Measurements from ENCODE around the gene CMTM5. TPM values are rescaled to one million over a fixed set of nuclear protein-coding genes. Genes with fewer than 3 reads are reported as not detected.

The CMTM5 gene
- total and polyA plus RNA-seq, 3 experiments from 2014 or later: not detected

DNA sequence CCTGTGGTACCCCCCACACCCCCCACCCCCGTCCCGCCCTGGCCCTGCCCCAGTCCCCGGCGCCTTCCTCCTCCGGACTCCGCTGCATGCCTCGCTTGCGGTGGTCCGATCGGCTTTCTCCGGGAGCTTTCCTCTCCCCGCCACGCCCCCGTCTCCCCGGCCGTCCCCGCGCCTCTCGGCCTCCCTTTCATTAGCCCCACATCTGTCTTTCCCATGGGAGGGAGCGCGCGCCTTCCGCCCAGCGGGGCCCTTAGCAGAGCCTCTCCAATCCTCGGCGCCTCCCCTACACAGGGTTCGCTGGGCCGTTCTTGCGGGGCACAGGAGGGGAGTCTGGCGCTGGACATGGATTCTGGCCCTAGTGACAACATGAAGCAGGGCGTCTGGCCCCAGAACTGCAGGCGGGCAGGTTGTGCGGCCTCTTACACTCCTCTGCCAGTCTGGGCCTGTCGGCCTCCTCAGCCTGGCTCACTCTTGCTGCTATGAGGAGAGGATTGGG, 10.4 kb upstream of the CMTM5 start:
- CTCF ChIA-PET: no interaction called here
- H3K27me3 ChIP-seq (ENCODE audit: insufficient read depth, low read length, poor library complexity, severe bottlenecking): peaks cover 12% of the 10 kb centered on the region
- Mint-ChIP-seq H3K4me1 (no peaks in the 10 kb centered on the region), H3K9me3 (peaks cover 0 to 2% (median 0%) of the 10 kb centered on the region in 5 donors), H3K4me3 (no peak overlapping the region), H3K36me3 (no peaks in the 10 kb centered on the region), H3K27ac (no peak overlapping the region), H3K27me3 (peaks cover 25 to 40% of the 10 kb centered on the region in 2 donors)
- POLR2A ChIA-PET: interaction anchor here (0.6 kb wide), 1 partner anchor 29 kb away, joined by 5 read pairs; no protein-coding TSS in a partner anchor
- no peak overlapping the region for H3K27ac ChIP-seq (ENCODE audit: low read depth, low read length)
- H3K36me3 ChIP-seq (ENCODE audit: insufficient read depth, low read length): no peaks in the 10 kb centered on the region
- H3K9me3 ChIP-seq (ENCODE audit: low read length): no peaks in the 10 kb centered on the region
- H3K4me3 ChIP-seq (ENCODE audit: low read length): no peak overlapping the region
- no peaks in the 10 kb centered on the region for H3K4me1 ChIP-seq (ENCODE audit: insufficient read depth, low read length)
- DNase-seq: peak in 1 of 5 donors; percentile 23

DNA sequence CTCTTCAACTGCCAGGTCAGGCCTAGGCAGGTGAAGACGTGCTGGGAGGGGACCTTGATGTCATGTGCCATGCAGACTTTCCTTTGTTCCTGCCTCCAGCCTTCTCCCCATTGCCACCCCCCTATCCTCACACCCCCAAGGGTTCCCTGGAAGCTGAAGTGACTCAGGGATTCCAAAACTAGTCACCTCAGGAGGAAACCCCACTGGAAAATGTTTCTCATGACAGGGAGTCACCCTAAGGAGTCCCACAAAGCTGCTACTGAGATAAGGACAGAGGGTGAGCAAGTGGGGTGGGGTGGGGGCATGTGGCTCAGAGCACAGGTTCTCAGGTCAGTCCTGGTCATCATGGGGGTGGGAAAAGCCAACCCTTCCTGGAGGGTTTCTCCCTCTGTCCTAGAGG, 6.6 kb upstream of the CMTM5 start:
- Mint-ChIP-seq H3K9me3 (no peaks in the 10 kb centered on the region), H3K27ac (peak overlapping the region in 1 of 8 donors; percentile 19), H3K36me3 (no peaks in the 10 kb centered on the region), H3K4me3 (no peak overlapping the region), H3K27me3 (peaks cover 17 to 26% of the 10 kb centered on the region in 2 donors), H3K4me1 (no peaks in the 10 kb centered on the region)
- ChIA-PET POLR2A (no interaction called here), CTCF (interaction anchor here (2.1 kb wide), 1 partner anchor 10 kb away, joined by 8 read pairs; no protein-coding TSS in a partner anchor)
- H3K36me3 ChIP-seq (ENCODE audit: insufficient read depth, low read length): no peaks in the 10 kb centered on the region
- H3K27me3 ChIP-seq (ENCODE audit: insufficient read depth, low read length, poor library complexity, severe bottlenecking): peaks cover 5% of the 10 kb centered on the region
- H3K27ac ChIP-seq (ENCODE audit: low read depth, low read length): no peak overlapping the region
- no peaks in the 10 kb centered on the region for H3K4me1 ChIP-seq (ENCODE audit: insufficient read depth, low read length)
- H3K4me3 ChIP-seq (ENCODE audit: low read length): no peak overlapping the region
- no peaks in the 10 kb centered on the region for H3K9me3 ChIP-seq (ENCODE audit: low read length)
- no peak for DNase-seq

DNA sequence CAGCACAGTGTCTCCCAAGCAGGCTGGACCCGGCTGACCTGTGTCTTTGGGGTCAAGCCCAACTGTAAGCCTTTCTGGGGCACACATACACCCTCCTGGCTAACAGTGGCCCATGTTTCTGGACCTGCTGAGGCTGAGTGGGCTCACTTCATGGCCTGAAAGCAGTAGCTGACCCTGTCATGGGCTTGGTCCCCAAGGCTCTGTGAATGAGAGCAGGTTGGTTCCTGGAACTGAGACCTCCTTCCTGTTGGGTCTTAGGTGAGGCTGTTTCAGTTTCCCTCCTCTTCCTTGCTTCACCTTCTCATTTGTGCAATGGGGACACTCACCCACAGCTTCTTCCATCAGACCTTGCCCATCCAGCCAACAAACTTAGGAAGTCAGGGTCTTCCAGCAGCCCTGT, 5.0 kb upstream of the CMTM5 start:
- H3K9me3 ChIP-seq (ENCODE audit: low read length): no peaks in the 10 kb centered on the region
- H3K27ac Mint-ChIP-seq: no peak overlapping the region
- ChIA-PET POLR2A (no interaction called here), CTCF (no interaction called here)
- H3K9me3 Mint-ChIP-seq: no peaks in the 10 kb centered on the region
- peaks cover 14 to 22% of the 10 kb centered on the region in 2 donors for H3K27me3 Mint-ChIP-seq
- H3K4me3 ChIP-seq (ENCODE audit: low read length): no peak overlapping the region
- H3K4me1 Mint-ChIP-seq: no peaks in the 10 kb centered on the region
- DNase-seq: no peak
- H3K27ac ChIP-seq (ENCODE audit: low read depth, low read length): no peak overlapping the region
- H3K36me3 ChIP-seq (ENCODE audit: insufficient read depth, low read length): no peaks in the 10 kb centered on the region
- H3K4me3 Mint-ChIP-seq: peak overlapping the region in 1 of 7 donors; percentile 23
- peaks cover 5% of the 10 kb centered on the region for H3K27me3 ChIP-seq (ENCODE audit: insufficient read depth, low read length, poor library complexity, severe bottlenecking)
- no peaks in the 10 kb centered on the region for H3K36me3 Mint-ChIP-seq
- H3K4me1 ChIP-seq (ENCODE audit: insufficient read depth, low read length): no peaks in the 10 kb centered on the region

DNA sequence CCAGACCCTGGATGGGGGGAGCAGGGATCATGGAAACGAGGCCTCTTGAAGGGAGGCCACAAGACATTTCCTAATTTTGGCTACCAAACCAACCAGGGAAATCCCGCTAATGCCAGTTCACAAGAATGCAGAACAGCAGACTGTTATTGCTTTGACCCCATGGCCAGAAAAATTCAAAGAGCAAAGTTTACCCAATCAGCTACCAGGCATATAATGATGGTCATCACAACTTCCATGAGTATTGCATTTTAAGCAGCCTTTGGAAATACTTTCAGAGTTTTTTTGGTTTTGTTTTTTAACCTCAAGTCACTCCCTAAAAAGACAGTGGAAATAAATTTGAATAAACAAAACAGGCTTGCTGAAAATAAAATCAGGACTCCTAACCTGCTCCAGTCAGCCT, 4.3 kb upstream of the CMTM5 start, which contains the start of gene IL25:
Gene IL25 (plus strand): TSS at position 301 of the 400 bp plus-strand sequence.
- Histone ChIP-seq H3K27me3 (ENCODE audit: insufficient read depth, low read length, poor library complexity, severe bottlenecking) (peaks cover 4% of the 10 kb centered on the region), H3K4me1 (ENCODE audit: insufficient read depth, low read length) (no peaks in the 10 kb centered on the region), H3K36me3 (ENCODE audit: insufficient read depth, low read length) (no peaks in the 10 kb centered on the region), H3K4me3 (ENCODE audit: low read length) (no peak within 1 kb of the TSS), H3K9me3 (ENCODE audit: low read length) (no peaks in the 10 kb centered on the region), H3K27ac (ENCODE audit: low read depth, low read length) (no peak within 1 kb of the TSS)
- CTCF ChIA-PET: no interaction called here
- H3K9me3 Mint-ChIP-seq: no peaks in the 10 kb centered on the region
- no peaks in the 10 kb centered on the region for H3K36me3 Mint-ChIP-seq
- no peaks in the 10 kb centered on the region for H3K4me1 Mint-ChIP-seq
- H3K27me3 Mint-ChIP-seq: peaks cover 10 to 16% of the 10 kb centered on the region in 2 donors
- H3K27ac Mint-ChIP-seq: no peak within 1 kb of the TSS
- DNase-seq: no peak
- POLR2A ChIA-PET: no interaction called here
- H3K4me3 Mint-ChIP-seq: peak within 1 kb of the TSS in 1 of 7 donors; percentile 23

DNA sequence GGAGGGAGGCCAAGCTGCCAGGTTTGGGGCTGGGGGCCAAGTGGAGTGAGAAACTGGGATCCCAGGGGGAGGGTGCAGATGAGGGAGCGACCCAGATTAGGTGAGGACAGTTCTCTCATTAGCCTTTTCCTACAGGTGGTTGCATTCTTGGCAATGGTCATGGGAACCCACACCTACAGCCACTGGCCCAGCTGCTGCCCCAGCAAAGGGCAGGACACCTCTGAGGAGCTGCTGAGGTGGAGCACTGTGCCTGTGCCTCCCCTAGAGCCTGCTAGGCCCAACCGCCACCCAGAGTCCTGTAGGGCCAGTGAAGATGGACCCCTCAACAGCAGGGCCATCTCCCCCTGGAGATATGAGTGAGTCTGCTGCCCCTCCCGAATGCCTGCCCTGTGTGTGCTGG, 3.8 kb upstream of the CMTM5 start:
- Mint-ChIP-seq H3K9me3 (no peaks in the 10 kb centered on the region), H3K36me3 (no peaks in the 10 kb centered on the region), H3K4me3 (no peak overlapping the region), H3K4me1 (no peaks in the 10 kb centered on the region), H3K27me3 (peaks cover 5 to 12% of the 10 kb centered on the region in 2 donors), H3K27ac (no peak overlapping the region)
- Histone ChIP-seq H3K27ac (ENCODE audit: low read depth, low read length) (no peak overlapping the region), H3K27me3 (ENCODE audit: insufficient read depth, low read length, poor library complexity, severe bottlenecking) (no peaks in the 10 kb centered on the region), H3K4me3 (ENCODE audit: low read length) (no peak overlapping the region), H3K4me1 (ENCODE audit: insufficient read depth, low read length) (no peaks in the 10 kb centered on the region), H3K9me3 (ENCODE audit: low read length) (no peaks in the 10 kb centered on the region), H3K36me3 (ENCODE audit: insufficient read depth, low read length) (no peaks in the 10 kb centered on the region)
- ChIA-PET CTCF (no interaction called here), POLR2A (no interaction called here)
- no peak for DNase-seq

DNA sequence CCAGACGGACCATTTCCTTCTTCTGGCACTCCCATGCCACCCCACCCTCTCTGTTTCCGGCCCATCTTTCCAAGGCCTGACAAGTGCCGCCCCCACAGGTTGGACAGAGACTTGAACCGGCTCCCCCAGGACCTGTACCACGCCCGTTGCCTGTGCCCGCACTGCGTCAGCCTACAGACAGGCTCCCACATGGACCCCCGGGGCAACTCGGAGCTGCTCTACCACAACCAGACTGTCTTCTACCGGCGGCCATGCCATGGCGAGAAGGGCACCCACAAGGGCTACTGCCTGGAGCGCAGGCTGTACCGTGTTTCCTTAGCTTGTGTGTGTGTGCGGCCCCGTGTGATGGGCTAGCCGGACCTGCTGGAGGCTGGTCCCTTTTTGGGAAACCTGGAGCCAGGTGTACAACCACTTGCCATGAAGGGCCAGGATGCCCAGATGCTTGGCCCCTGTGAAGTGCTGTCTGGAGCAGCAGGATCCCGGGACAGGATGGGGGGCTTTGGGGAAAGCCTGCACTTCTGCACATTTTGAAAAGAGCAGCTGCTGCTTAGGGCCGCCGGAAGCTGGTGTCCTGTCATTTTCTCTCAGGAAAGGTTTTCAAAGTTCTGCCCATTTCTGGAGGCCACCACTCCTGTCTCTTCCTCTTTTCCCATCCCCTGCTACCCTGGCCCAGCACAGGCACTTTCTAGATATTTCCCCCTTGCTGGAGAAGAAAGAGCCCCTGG, 1.2 kb upstream of the CMTM5 start:
- no peaks in the 10 kb centered on the region for H3K27me3 ChIP-seq (ENCODE audit: insufficient read depth, low read length, poor library complexity, severe bottlenecking)
- ChIA-PET POLR2A (no interaction called here), CTCF (interaction anchor here (1.2 kb wide), 1 partner anchor 62 kb away, joined by 3 read pairs; no protein-coding TSS in a partner anchor)
- Mint-ChIP-seq H3K36me3 (no peaks in the 10 kb centered on the region), H3K4me3 (no peak overlapping the region), H3K27me3 (peaks cover 9 to 15% of the 10 kb centered on the region in 2 donors), H3K4me1 (no peaks in the 10 kb centered on the region), H3K9me3 (no peaks in the 10 kb centered on the region), H3K27ac (no peak overlapping the region)
- H3K9me3 ChIP-seq (ENCODE audit: low read length): no peaks in the 10 kb centered on the region
- H3K4me1 ChIP-seq (ENCODE audit: insufficient read depth, low read length): no peaks in the 10 kb centered on the region
- DNase-seq: no peak
- no peaks in the 10 kb centered on the region for H3K36me3 ChIP-seq (ENCODE audit: insufficient read depth, low read length)
- no peak overlapping the region for H3K4me3 ChIP-seq (ENCODE audit: low read length)
- no peak overlapping the region for H3K27ac ChIP-seq (ENCODE audit: low read depth, low read length)

DNA sequence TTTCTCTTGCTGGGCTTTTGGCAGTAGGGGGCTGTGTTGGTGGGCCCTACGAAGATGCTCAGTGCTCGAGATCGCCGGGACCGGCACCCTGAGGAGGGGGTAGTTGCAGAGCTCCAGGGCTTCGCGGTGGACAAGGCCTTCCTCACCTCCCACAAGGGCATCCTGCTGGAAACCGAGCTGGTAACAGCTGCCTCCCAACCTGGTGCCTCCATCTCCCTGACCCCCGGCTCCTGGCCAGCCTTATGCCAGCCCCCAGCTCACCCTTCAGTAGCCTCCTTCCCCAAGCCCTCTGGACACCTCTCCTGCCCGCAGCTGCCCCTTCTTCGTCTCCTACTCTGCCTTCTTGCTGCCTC, 328 bp downstream of the CMTM5 start:
- Mint-ChIP-seq H3K9me3 (no peaks in the 10 kb centered on the region), H3K36me3 (no peaks in the 10 kb centered on the region), H3K4me1 (no peaks in the 10 kb centered on the region), H3K4me3 (no peak overlapping the region), H3K27me3 (peaks cover 12 to 18% of the 10 kb centered on the region in 2 donors), H3K27ac (no peak overlapping the region)
- Histone ChIP-seq H3K4me3 (ENCODE audit: low read length) (no peak overlapping the region), H3K27me3 (ENCODE audit: insufficient read depth, low read length, poor library complexity, severe bottlenecking) (no peaks in the 10 kb centered on the region), H3K4me1 (ENCODE audit: insufficient read depth, low read length) (no peaks in the 10 kb centered on the region), H3K27ac (ENCODE audit: low read depth, low read length) (no peak overlapping the region), H3K36me3 (ENCODE audit: insufficient read depth, low read length) (no peaks in the 10 kb centered on the region), H3K9me3 (ENCODE audit: low read length) (no peaks in the 10 kb centered on the region)
- ChIA-PET POLR2A (no interaction called here), CTCF (interaction anchor here (3.8 kb wide), 1 partner anchor 50 kb away, joined by 23 read pairs; no protein-coding TSS in a partner anchor)
- no peak for DNase-seq

DNA sequence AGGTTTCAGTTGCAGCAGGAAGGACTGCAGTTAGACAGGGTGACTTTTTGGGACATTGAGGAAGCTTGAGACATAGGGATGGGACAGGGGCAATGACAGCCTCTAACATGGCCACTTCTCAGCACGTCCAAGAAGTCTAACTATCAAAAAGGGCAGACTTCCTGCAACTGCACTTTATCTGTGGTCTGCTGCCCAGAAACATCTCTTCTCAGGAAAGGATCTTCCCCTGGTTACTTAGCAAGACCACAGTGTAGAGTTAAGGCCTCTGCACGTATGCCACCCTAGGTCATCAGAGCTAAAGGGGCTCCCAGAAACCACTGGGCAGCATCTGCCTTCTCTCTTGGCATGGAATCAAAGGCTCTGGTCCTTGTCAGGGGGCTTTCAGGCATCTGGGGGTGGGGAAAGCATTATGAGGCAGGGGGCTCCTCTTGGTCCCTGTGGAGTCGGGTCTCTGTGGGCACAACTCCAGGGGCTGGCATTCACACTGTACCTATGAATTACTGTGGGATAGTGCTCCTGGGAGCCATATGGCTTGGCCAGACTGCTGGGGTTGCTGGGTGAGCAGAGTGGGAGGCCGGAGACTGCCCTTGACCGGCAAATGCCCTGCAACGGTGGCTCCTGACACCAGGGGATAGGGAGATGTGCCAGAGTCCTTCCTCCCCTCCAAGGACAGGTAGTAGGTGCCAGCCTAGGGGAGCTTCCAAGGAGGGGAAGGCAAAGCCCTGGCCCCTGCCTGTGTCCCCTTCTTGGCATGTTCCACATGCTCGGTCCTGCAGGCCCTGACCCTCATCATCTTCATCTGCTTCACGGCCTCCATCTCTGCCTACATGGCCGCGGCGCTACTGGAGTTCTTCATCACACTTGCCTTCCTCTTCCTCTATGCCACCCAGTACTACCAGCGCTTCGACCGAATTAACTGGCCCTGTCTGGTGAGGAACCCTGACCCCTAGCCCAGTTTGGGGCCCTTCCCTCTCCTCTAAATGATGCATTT, 1.0 kb downstream of the CMTM5 start:
- Histone ChIP-seq H3K27me3 (ENCODE audit: insufficient read depth, low read length, poor library complexity, severe bottlenecking) (no peaks in the 10 kb centered on the region), H3K4me3 (ENCODE audit: low read length) (no peak overlapping the region), H3K36me3 (ENCODE audit: insufficient read depth, low read length) (no peaks in the 10 kb centered on the region), H3K9me3 (ENCODE audit: low read length) (no peaks in the 10 kb centered on the region), H3K4me1 (ENCODE audit: insufficient read depth, low read length) (no peaks in the 10 kb centered on the region), H3K27ac (ENCODE audit: low read depth, low read length) (no peak overlapping the region)
- no peak overlapping the region for H3K27ac Mint-ChIP-seq
- H3K36me3 Mint-ChIP-seq: no peaks in the 10 kb centered on the region
- no peak overlapping the region for H3K4me3 Mint-ChIP-seq
- DNase-seq: no peak
- CTCF ChIA-PET: interaction anchor here (1.1 to 3.8 kb wide), 4 partner anchors 10 to 257 kb away, joined by 3 to 23 read pairs (median 5); no protein-coding TSS in a partner anchor
- H3K4me1 Mint-ChIP-seq: no peaks in the 10 kb centered on the region
- H3K9me3 Mint-ChIP-seq: no peaks in the 10 kb centered on the region
- H3K27me3 Mint-ChIP-seq: peaks cover 13 to 24% of the 10 kb centered on the region in 2 donors
- POLR2A ChIA-PET: no interaction called here

Measured in CD8-positive, alpha-beta memory T cell (primary cell).